ENCODE data around the gene PLXND1. TPM values are rescaled to one million over a fixed set of nuclear protein-coding genes. Genes with fewer than 3 reads are reported as not detected.
A peak's percentile ranks its signal among the peaks of the same experiment; 100 is the strongest.

PLXND1 gene
- total RNA-seq, 1 donor from 2014 or later: 319 TPM

- intact Hi-C loops (cut with DNase I): no loop called here
- DNase-seq (ENCODE audit: low spot score) (no peak), ATAC-seq (peak; percentile 49)
These were observed 99.2 kb downstream of the PLXND1 start for GRCh38 chr3:129507181-129507831.

GRCh38 chr3:129506231-129506742, 100.2 kb downstream of the PLXND1 start:
- intact Hi-C loops (cut with DNase I): no loop called here
- ATAC-seq (no peak), DNase-seq (ENCODE audit: low spot score) (no peak)

- intact Hi-C loops (cut with DNase I): no loop called here
- ATAC-seq (no peak), DNase-seq (ENCODE audit: low spot score) (no peak)
These were observed 101.1 kb downstream of the PLXND1 start for GRCh38 chr3:129505341-129505740.

Other genes starting within 250 kb of the PLXND1 start
- gene EFCAB12, start 178.0 kb downstream of the PLXND1 start, total RNA-seq: 0.40 TPM
- 30.6 TPM for gene MBD4, start 166.7 kb downstream of the PLXND1 start, total RNA-seq
- gene IFT122, start 166.5 kb downstream of the PLXND1 start, total RNA-seq: 49.7 TPM
- not detected for gene RHO, start 78.0 kb downstream of the PLXND1 start, total RNA-seq
- not detected for gene H1-8, start 63.5 kb downstream of the PLXND1 start, total RNA-seq